Dedifferentiated amniotic fluid mesenchymal stem cell (primary cell): ENCODE results near the gene B4GALNT4.
"Not testable (repeated sequence)": the region's sequence is repeated elsewhere in the genome, so short reads cannot be mapped to it uniquely, and the experiment has no call there.

Experiments used
- DNase-seq: peaks from one replicate; pipeline ENCODE4 v3.0.0-alpha.2; 2016; ENCODE audit errors: extremely low spot score

Gene B4GALNT4

DNA sequence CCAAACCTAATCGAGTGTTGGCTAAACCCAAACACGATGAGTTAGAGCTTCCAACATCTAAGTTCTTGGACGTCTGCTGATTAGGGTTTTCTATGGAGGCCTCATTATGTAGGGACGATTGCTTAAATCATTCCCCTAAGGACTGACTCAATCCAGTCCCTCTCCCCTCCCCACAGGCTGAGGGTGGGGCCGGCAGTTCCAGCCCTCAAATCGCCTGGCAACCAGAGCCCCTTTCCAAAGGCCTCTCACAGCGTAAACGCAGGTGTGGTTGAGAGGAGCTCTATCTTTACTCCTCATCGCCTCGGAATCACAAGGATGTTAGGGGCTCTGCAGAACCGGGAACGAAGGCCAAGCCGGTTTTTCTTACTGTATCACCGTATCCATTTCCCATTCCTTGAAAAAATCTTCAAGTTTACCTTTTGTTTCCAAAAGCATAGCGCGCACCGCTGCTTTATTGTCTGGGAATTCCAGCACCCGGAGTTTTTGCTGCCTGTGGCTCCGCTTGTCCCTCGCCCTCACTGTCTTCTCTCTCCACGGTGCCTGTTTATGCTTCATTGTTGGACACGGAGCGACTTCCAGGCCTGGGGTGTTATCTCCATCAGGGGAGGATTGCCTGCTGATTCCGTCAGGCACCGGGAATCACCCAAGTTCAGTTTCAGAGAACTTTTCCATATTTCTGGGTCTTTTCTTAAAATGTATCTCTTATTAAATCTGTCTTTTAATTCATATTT lies 34.9 kb upstream of the B4GALNT4 start:
- DNase-seq = no peak

DNA sequence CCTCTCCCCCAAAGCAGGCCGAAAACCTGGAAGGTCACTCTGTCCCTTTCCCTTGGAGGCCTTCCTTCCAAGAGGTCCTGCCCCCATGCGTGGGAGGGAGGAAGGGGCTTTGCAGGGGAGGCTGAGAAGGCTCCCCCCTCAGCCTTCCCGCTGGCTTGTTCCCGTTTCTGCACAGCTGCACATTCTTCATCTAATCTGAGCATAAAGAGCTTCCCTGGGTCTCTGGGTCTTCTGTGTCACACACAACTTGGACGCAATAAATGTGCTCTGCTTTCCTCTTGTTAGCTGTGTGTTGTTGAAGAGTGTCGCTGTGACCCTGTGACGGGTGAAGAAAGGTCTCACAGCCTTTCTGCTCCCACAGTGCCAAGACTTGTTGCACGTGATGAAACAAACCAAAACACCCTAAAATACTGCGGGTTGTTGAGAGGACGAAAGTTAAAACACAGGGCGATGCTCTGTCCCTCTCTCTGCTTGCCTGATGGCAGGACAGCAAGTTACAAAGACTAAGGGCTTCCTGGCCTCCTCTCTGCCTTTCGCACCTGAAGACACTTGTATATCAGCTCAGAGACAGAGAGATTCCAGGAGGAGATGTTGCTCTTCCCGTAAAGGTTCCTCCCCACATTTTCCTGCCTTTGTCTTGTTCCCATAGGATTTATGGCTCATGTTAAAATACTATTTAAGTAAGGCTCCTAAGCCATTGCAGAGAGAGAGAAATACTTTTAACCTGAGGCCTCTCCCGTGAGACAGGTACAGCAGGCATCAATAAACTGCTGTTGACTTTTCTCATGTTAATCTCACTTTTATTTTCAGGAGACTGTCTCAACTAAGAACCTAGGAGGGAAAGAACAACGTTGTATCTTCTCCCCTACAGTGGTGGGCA lies 33.3 kb upstream of the B4GALNT4 start:
- no peak for DNase-seq

DNA sequence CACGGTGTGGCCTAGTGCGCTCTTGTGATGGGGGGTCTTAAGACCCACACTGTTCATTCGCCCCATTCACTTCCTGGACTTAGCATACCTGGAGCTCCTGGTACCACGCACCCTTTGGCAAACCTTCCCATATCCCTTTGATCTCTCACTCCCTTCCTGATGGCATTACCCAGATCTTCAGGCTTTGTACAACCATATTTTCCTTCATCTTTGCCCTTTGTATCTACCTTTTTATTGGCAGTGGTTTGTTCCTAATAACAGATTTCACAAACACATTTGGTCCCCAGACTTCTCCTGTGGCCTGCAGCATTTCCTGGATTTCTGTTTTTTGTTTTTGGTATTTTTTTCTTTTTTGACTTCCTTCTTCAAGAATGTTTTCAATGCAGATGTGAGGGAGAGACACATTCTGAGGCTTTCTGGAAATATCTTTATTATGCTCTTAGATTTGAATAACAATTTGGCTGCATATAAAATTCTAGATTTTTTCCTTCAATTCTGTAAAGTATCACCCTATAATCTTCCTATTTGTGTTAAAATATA lies 32.6 kb upstream of the B4GALNT4 start:
- no peak for DNase-seq

DNA sequence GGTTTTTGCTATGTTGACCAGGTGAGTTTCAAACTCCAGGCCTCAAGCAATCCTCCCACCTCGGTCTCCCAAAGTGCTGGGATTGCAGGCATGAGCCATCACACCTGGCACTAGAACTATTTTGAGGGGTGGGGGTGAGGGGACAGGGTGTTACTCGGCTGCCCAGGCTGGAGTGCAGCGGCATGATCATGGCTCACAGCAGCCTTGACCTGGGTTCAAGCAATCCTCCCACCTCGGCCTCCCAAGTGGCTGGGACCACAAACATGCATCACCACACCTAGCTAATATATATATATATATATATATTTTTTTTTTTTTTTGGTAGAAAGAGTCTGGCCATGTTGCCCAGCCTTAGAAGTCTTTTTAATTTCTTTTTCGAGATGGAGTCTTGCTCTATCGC lies 31.6 kb upstream of the B4GALNT4 start:
- no peak for DNase-seq

DNA sequence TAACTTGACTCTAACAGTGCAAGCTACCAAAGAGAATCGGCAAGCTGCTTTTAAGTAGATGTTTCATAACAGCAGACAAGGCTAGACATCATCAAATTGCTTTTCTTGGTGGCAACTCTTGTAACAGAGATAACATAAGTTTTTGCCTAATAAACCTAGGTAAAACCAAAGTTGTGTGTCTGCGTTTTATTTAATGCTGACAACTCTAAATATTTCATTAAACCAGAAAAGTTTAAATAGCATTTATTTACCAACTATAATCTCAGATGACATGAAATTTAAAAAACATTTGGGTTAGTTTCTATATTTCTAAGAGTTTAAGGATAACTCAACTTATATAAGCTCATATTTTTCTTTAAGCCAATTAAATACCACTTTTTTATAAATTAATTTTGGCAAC lies 29.3 kb upstream of the B4GALNT4 start:
- no peak for DNase-seq

DNA sequence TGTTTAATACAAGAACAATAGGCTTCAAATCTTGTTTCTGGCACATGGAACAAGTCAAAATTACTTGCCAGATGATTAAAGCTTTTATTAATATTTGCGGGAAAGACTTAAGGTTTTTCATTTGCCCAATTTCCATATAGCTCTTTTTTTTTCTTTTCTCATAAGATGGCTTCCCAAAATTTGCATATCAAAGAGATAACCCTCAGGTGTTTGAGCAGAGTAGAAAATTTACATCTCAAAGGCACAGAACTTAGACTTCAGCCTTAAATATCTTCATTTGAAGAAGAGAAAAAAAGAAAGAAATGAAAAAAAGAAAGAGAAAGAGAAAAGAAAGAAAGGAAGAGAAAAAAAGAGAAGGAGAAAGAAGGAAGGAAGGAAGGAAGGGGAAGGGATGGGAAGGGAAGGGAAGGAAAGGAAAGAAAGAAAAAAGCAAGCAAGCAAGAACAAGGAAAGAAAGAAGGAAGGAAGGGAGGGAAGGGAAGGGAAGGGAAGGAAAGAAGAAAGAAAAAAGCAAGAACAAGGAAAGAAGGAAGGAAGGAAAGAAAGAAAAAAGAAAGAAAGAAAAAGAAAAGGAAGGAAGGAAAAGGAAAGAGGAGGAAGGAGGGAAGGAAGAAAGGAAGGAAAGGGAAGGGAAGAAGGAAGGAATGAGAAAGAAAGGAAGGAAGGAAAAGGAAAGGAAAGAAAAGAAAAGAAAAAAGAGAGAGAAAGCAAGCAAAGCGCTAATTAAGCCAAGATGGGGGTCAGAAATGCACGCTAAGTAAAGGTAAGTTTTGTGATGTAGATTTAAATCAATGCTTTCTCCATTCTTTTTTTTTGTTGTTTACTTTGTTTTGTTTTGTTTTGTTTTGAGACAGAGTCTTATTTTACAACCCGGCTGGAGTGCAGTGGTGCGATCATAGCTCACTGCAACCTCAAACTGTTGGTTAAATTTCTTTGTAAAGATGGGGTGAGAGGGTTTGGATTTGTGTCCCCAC lies 28.5 kb upstream of the B4GALNT4 start:
- DNase-seq = no peak

DNA sequence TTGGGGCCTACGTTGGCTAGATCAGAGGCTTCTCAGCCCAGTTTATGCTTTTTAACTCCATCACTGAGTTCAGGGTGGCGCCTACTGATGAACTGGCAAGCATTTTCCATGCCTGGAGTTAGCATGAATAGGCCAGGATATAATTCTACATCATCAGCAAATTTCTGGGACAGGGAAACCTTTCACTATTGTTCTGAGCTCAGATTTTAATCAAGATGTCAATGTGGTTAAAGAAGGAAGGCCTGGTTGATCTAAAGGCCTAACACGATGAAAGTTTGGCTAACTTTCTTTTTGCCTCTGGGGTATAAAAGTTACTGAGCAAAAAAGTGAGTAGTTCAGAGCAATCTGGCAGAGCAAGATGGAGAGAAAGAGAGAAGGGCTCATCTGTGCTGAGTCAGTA lies 27.0 kb upstream of the B4GALNT4 start:
- no peak for DNase-seq

DNA sequence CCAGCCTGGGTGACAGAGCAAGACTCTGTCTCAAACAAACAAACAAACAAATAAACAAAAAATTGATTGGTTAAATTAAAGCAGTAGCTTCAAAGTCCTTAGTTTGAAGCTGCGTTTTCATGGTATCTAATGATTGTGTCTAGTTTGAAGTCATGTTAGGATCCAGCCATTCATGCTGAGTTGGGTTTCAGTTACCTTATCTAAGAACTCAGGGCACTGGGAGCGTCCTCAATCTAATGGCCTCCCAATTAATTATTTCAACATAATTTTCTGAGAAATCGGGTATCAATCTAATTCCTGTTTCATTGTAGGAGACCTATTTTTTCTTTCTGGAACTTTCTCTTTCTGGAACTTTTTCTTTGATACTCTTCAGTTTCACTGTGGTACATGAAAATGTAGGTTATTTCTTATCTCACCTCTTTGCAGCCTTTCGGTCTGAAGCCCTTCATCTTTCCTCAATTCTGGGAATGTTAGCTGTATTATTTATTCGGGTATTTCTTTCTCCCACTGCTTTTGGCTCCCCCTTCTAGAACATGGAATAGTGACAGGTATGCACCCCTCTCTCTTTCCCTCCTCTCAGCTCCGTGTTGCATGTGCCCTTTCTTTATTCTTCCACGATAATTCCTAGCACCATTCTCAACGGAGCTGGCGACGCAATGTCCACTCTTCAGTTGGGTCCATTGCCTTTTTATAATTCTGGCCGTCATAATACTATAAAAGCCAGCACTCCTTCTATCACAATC lies 24.3 kb upstream of the B4GALNT4 start:
- no peak for DNase-seq

DNA sequence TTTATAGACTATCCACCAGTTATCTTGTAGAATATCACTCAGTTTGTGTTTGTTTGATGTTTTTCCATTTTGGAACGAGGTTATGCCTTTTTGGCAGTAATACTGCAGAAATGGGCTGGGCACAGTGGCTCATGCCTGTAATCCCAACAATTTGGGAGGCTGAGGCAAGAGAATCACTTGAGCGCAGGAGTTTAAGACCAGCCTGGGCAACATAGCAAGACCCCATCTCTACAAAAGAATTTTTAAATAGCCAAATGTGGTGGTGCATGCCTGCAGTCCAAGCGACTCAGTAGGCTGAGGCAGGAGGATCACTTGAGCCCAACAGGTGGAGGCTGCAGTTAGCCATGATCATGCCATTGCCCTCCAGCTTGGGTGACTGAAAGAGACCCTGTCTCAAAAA lies 22.8 kb upstream of the B4GALNT4 start:
- no peak for DNase-seq

DNA sequence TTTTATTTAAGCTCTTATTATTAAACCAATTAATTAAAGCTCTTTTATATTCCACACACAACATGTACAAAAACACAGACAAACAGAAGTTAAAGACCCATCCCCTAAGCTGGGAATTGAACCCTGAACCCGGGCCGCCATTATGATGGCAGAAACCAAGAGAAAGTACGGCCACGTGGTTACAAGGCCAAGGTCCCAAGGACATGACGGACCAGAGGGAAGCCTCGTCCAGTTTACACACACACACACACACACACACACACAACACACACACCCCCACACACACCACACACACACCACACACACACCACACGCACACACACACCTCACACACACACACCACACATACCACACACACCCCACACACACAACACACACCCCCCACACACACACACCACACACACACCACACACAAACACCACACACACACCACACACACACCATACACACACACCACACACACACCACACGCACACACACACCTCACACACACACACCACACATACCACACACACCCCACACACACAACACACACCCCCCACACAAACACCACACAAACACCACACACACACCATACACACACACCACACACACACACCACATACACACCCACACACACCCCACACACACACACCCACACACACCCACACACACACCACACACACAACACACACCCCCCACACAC lies 19.9 kb upstream of the B4GALNT4 start:
- DNase-seq = not testable (repeated sequence)

DNA sequence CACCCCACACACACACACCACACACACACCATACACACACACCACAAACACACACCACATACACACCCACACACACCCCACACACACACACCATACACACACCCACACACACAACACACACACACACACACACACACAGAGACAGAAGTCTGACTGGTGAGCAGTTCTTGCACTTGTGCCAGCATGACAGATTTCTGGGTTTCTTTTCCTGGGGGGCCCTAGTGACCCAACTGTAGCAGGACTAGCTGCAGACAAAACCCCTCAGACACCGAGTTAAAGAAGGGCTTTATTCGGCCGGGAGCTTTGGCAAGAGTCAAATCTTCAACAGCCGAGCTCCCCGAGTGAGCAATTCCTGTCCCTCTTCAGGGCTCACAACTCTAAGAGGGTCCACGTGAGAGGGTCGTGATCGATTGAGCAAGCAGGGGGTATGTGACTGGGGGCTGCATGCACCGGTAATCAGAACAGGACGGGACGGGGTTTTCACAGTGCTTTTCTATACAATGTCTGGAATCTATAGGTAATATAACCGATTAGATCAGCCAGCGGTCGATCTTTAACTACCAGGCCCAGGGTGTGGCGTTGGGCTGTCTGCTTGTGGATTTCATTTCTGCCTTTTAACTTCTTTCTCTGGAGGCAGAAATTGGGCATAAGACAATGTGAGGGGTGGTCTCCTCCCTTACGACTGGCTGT lies 19.1 kb upstream of the B4GALNT4 start:
- not testable (repeated sequence) for DNase-seq

DNA sequence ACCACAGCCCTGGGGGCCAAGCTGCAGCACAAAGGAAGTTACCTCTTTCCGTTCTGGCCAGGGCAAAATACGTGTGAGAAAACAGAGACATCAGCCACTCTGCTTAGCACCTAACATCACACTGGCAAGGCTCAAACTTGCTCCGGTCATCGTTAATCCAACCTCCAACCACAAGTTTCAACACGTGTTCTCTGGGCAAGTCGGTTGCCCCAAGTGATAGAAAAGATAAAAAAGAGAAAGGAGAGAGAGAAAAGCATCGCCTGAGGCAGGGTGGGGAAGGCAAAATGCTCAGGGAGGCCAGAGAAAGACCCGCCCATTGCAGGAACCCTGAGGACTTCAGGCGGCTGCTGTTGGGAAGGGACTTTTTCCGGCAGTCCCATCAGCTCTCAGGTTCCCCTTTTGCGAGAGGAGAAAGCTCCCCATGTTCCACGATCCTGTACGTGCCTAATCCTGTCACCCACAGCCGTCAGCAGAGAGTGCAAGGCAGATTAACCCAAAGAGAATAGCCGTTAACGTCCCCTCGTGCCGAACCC lies 18.5 kb upstream of the B4GALNT4 start:
- no peak for DNase-seq

DNA sequence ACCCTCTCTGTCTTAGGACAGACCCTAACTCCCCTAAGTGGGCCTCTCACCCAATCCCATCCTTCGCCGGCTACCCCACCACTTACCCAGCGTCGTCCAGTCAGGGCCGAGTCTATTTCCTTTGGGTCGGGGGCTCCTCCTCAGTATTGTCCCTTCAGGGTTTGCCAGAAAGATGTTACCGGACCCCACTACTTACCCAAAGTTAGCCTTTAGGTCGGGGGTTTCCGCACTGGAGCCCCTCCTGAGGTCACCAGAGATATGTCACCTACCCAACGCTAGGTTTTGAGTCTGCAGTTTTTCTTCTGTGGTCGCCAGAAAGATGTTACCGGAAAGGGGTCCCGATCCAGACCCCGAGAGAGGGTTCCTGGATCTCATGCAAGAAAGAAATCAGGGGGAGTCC lies 17.9 kb upstream of the B4GALNT4 start:
- DNase-seq = no peak

DNA sequence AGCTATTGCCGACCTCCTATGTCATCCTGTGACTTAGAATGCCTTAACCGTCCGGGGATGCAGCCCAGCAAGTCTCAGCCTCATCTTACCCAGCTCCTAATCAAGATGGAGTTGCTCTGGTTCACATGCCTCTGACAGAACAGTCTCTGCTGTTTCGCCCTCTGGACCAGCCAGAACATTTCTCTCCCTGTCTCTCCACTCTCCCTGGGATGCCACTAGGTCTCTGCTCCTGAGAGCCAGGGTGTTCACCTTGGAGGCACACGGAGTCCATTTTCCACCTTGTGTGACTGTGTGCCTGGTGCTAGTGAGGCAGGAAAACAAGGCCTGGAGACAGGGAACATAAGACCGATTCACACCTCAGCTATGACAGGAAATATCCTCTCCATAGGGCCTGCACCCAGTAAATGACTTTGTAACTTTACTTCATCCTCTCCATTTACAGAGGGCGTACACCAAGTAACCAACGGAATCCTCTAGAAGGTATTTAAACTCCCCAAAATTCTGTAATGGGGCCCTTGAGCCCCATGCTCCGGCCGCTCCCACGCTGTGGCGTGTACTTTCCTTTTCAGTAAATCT lies 16.8 kb upstream of the B4GALNT4 start:
- no peak for DNase-seq

DNA sequence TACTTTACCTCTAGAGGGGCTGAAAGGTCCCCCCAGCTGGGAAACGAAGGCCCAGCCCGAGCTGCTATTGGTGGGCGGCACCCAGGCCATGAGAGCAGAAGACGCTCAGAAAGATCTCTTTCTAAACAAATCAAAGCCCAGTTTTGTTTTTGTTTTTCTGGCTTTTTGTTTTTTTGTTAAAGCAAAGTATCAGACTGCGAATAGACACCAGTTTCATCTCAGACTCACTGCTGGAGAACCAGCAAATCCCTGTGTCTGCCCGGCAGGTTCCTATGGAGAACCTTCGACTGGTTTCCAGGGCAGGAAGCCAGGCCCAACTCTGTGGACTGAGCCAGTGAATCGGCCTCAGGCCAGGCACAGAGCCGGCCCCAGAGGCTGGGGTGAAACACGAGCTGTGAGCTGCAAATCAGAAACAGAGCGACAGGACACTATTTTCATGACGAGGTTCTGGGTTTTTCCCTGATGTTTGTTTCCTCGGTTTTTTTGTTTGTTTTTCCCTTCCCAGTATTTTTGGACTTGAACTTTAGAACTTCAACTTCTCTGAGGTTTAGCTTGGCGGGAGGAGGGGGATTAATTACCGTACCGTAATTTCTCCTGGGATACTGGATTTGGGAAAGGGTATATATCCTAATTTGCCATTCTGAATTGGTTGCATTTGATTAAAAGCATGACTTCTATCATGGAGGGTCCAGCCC lies 16.0 kb upstream of the B4GALNT4 start:
- DNase-seq = peak; percentile 90

DNA sequence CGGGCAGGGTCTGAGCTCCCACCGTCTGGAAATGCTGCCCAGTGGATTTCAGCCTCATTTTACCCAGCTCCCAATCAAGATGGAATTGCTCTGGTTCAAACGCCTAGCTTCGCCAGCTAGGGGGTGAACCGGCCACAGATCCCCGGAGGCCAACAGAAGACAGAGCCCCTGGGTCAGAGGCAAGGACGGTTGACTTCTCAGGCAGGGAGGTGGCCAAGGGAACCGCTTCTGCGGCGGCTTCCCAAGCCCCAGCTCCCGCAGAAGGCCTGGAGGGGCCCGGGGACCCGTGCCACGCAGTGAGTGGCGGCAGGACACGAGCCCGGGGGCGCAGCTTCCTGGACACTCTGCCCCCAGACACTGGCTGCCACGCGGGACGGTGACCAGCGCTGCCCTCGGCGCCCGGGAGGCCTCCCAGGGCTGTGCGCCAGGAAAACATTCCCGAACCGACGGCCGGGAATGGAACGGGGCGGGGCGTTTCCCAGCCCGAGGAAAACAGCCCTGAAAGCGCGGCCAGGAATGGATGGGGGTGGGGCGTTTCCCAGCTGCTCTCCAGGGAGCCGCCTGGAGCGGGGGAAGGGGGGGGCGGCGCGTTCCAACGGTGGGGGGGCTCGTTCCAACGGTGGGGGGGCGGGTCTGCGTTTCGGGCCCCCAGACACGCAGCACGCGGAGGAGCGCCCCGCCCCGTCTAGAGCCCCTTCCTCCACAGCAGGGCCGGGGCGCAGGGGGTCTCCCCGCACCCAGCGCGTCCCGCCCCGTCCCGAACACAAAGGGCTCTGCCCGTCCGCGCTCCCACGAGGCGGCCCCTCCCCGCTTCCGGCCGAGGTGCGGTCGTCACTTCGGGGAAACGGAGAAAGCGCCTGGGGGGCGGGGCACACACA lies 13.5 kb upstream of the B4GALNT4 start:
- DNase-seq = peak; percentile 89

DNA sequence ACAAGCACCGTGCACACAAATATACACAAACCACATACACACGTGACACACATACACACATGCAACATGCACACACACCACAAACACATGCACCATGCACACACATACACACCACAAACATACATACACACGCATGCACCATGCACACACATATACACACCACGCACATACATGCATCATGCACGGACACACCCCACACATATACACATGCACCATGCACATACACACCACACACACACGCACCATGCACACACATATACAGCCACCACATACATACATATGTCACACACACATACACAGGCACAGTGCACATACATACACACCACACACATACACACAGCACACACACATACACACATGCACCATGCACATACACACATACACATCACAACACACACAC lies 12.7 kb upstream of the B4GALNT4 start:
- DNase-seq = no peak

DNA sequence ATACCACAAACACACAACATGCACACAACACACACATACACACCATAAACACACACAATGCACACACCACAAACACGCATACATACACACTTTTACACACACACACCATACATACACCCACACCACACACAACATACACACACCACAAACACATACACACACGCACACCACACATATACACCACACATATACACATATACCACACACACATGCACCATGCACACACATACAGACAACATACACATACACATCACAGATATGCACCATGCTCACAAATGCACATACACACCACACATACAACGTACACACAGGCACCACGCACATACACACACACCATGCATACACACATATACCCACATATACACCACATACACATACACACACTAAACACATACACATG lies 11.7 kb upstream of the B4GALNT4 start:
- no peak for DNase-seq
